CD4-positive, alpha-beta T cell (primary cell): ENCODE results near the gene CDC5L. TPM values are rescaled to one million over a fixed set of nuclear protein-coding genes. Genes with fewer than 3 reads are reported as not detected.

Source experiments
- ATAC-seq: fragments of 200-7000 bp; cut with Tn5 transposase; one replicate; pipeline ENCODE4 v1.10.0; 2022; ENCODE audit warnings: mild to moderate bottlenecking; ENCODE audit not compliant: poor library complexity
- CTCF ChIA-PET: fragments of 350-600 bp; sonication (Branson Sonifier 250); formaldehyde crosslinking; loops from one replicate; lab custom pipeline; 2021; ENCODE audit warnings: antibody characterized with exemption, inconsistent platforms; lab: Charles Lee
- POLR2A ChIA-PET: fragments of 350-600 bp; sonication (Branson Sonifier 250); formaldehyde crosslinking; loops from one replicate; lab custom pipeline; 2021; ENCODE audit warnings: antibody characterized with exemption, inconsistent platforms; lab: Charles Lee
- DNase-seq, 14 experiments: peaks; one replicate each; pipeline ENCODE4 v3.0.0-alpha.2; 2013 to 2020; ENCODE audit warnings: mixed read lengths in 2 of 14
- H3K27ac ChIP-seq, 2 donors: one replicate each; pipeline versions ENCODE4 v1.5.1 to v1.7.0; 2013; ENCODE audit warnings: low read length in 2 of 2, low read depth in 1 of 2, mild to moderate bottlenecking in 1 of 2
- H3K27me3 ChIP-seq, 2 experiments: 1 replicate in 1 of 2; 2 replicates in 1 of 2; pipeline versions ENCODE4 v1.6.1 to v1.7.0; 2013; ENCODE audit warnings: low read length in 2 of 2, control low read depth in 1 of 2, mild to moderate bottlenecking in 1 of 2, moderate library complexity in 1 of 2; ENCODE audit not compliant: insufficient read depth in 2 of 2, control insufficient read depth in 1 of 2
- H3K36me3 ChIP-seq: one replicate; pipeline ENCODE4 v1.6.1; 2013; ENCODE audit warnings: low read length, control low read depth; ENCODE audit not compliant: insufficient read depth
- H3K4me1 ChIP-seq: one replicate; pipeline ENCODE4 v1.6.1; 2013; ENCODE audit warnings: low read length, control low read depth; ENCODE audit not compliant: insufficient read depth
- H3K4me3 ChIP-seq: one replicate; pipeline ENCODE4 v1.5.1; 2013; ENCODE audit warnings: mild to moderate bottlenecking, low read length, moderate library complexity
- H3K9me3 ChIP-seq, 2 experiments: 1 replicate in 1 of 2; 2 replicates in 1 of 2; pipeline versions ENCODE4 v1.6.1 to v1.7.0; 2013; ENCODE audit warnings: low read length in 2 of 2, mild to moderate bottlenecking in 2 of 2, control low read depth in 1 of 2, moderate library complexity in 1 of 2; ENCODE audit not compliant: control insufficient read depth in 1 of 2, insufficient read depth in 1 of 2
- H3K27ac Mint-ChIP-seq: one replicate; pipeline ENCODE4 v1.8.0; 2020; ENCODE audit warnings: mixed read lengths
- H3K27me3 Mint-ChIP-seq: one replicate; pipeline ENCODE4 v1.8.0; 2021; ENCODE audit warnings: mixed read lengths
- H3K36me3 Mint-ChIP-seq: one replicate; pipeline ENCODE4 v1.8.0; 2021; ENCODE audit warnings: low read depth, mixed read lengths
- H3K4me1 Mint-ChIP-seq: one replicate; pipeline ENCODE4 v1.8.0; 2021; ENCODE audit warnings: low read depth, mixed read lengths
- H3K4me3 Mint-ChIP-seq: one replicate; pipeline ENCODE4 v1.8.0; 2020; ENCODE audit warnings: mild to moderate bottlenecking, mixed read lengths
- H3K9me3 Mint-ChIP-seq: one replicate; pipeline ENCODE4 v1.8.0; 2020; ENCODE audit warnings: mixed read lengths
- CTCF ChIP-seq: fragments of 200-600 bp; IDR thresholded peaks from one replicate; pipeline ENCODE4 v1.8.0; 2022; ENCODE audit warnings: antibody characterized with exemption, mild to moderate bottlenecking
- intact Hi-C, 2 experiments: fragments of 100-400 bp; cut with DNase I in 1 of 2; cut with micrococcal nuclease in 1 of 2; formaldehyde crosslinking; loops; one replicate each; pipeline versions ENCODE4 v1.15.1 to v1.9.0; 2023 to 2025; cut with DNase I, micrococcal nuclease
- total RNA-seq, 174 experiments: library from RNA in 2 of 174; stranded (reverse) in 2 of 174; gene quantifications; one replicate each; pipeline ENCODE4 v1.2.3 and lab custom pipeline; 2021 to 2026

Gene CDC5L
- total RNA-seq, 2 experiments from 2014 or later, result 18.9 to 19.9 TPM

- Histone ChIP-seq H3K27me3 (no peaks in the 10 kb centered on the region), H3K4me1 (no peaks in the 10 kb centered on the region), H3K36me3 (no peaks in the 10 kb centered on the region), H3K27ac (no peak overlapping the region), H3K4me3 (no peak overlapping the region), H3K9me3 (no peaks in the 10 kb centered on the region)
- Mint-ChIP-seq H3K27me3 (no peaks in the 10 kb centered on the region), H3K4me1 (peaks cover 4% of the 10 kb centered on the region), H3K27ac (no peak overlapping the region), H3K9me3 (no peaks in the 10 kb centered on the region), H3K36me3 (no peaks in the 10 kb centered on the region), H3K4me3 (no peak overlapping the region)
- POLR2A ChIA-PET, result no interaction called here
- DNase-seq (peak in 3 of 14 experiments; percentile 7 to 68 (median 61)), ATAC-seq (no peak)
- CTCF ChIA-PET, result no interaction called here
- no peak for TF ChIP-seq CTCF
- intact Hi-C loops, result no loop called here
These were observed 5.8 kb upstream of the CDC5L start for GRCh38 chr6:44381739-44382138.

GRCh38 chr6:44386364-44386928 is 1.1 kb upstream of the CDC5L start:
- no peaks in the 10 kb centered on the region for H3K27me3 Mint-ChIP-seq
- H3K9me3 ChIP-seq, result no peaks in the 10 kb centered on the region
- H3K27me3 ChIP-seq, result no peaks in the 10 kb centered on the region
- ChIA-PET POLR2A (interaction anchor here (1.0 to 2.2 kb wide), 3 partner anchors 10 to 140 kb away, joined by 3 to 12 read pairs (median 10); partner anchors contain the start of gene HSP90AB1), CTCF (interaction anchor here (2.1 kb wide), 1 partner anchor 74 kb away, joined by 10 read pairs; the partner anchor contains the start of gene AARS2)
- H3K36me3 Mint-ChIP-seq, result peaks cover 36% of the 10 kb centered on the region
- ATAC-seq, result no peak
- peak overlapping the region; percentile 93 for H3K27ac Mint-ChIP-seq
- H3K4me3 Mint-ChIP-seq, result peak overlapping the region; percentile 97
- peaks cover 16% of the 10 kb centered on the region for H3K4me1 ChIP-seq
- peaks cover 6% of the 10 kb centered on the region for H3K36me3 ChIP-seq
- DNase-seq, result no peak
- H3K4me3 ChIP-seq, result peak overlapping the region; percentile 84
- H3K4me1 Mint-ChIP-seq, result peaks cover 40% of the 10 kb centered on the region
- intact Hi-C loops, result loop anchor here in 1 of 2 experiments (2.0 to 5.0 kb wide), 2 partner anchors 119 to 260 kb away; partner anchors contain the start of genes MRPL14, NFKBIE and TMEM63B
- no peak for TF ChIP-seq CTCF
- H3K27ac ChIP-seq, result peak overlapping the region in 1 of 2 donors; percentile 93
- no peaks in the 10 kb centered on the region for H3K9me3 Mint-ChIP-seq

GRCh38 chr6:44386929-44387345 is 569 bp upstream of the CDC5L start:
- Histone ChIP-seq H3K36me3 (peaks cover 11% of the 10 kb centered on the region), H3K4me3 (peak overlapping the region; percentile 84), H3K27ac (peak overlapping the region; percentile 89 to 93), H3K27me3 (no peaks in the 10 kb centered on the region), H3K9me3 (no peaks in the 10 kb centered on the region), H3K4me1 (peaks cover 19% of the 10 kb centered on the region)
- H3K9me3 Mint-ChIP-seq, result no peaks in the 10 kb centered on the region
- H3K27me3 Mint-ChIP-seq, result no peaks in the 10 kb centered on the region
- intact Hi-C loops, result loop anchor here in 1 of 2 experiments (1.0 to 5.0 kb wide), 3 partner anchors 74 to 260 kb away; partner anchors contain the start of genes AARS2, MRPL14, NFKBIE and TMEM63B
- ChIA-PET POLR2A (interaction anchor here (0.6 to 2.2 kb wide), 10 partner anchors 9 to 1403 kb away, joined by 3 to 12 read pairs (median 3); partner anchors contain the start of genes AARS2, HSP90AB1 and PPP2R5D), CTCF (interaction anchor here (2.1 kb wide), 1 partner anchor 74 kb away, joined by 10 read pairs; the partner anchor contains the start of gene AARS2)
- no peak for TF ChIP-seq CTCF
- H3K4me1 Mint-ChIP-seq, result peaks cover 40% of the 10 kb centered on the region
- H3K4me3 Mint-ChIP-seq, result peak overlapping the region; percentile 97
- H3K27ac Mint-ChIP-seq, result peak overlapping the region; percentile 93
- no peak for DNase-seq
- H3K36me3 Mint-ChIP-seq, result peaks cover 41% of the 10 kb centered on the region
- peak; percentile 39 for ATAC-seq
